ENCODE data around the gene DAAM1.

DAAM1 gene

DNA sequence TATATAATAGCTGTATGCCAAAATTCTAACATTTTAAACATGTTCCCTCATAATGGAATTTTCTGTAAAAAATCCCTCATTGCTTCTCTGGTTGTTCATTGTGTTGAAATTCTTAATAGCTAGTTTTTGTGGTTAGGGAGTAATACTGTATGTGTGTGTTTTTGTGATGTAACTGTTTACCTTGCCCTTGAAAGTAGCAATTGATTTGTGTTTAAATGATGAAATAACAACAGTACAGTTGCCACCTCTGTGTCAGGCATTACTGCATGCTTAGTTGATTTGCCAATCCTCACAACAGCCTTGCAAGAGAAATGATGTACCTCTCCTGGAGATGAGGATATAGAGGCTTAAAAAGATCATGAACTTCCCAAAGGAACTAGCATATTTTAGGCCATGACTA lies 94.9 kb downstream of the DAAM1 start:
- DNase-seq (ENCODE audit: low read depth in 3 of 3, low spot score in 1 of 3) = no peak

DNA sequence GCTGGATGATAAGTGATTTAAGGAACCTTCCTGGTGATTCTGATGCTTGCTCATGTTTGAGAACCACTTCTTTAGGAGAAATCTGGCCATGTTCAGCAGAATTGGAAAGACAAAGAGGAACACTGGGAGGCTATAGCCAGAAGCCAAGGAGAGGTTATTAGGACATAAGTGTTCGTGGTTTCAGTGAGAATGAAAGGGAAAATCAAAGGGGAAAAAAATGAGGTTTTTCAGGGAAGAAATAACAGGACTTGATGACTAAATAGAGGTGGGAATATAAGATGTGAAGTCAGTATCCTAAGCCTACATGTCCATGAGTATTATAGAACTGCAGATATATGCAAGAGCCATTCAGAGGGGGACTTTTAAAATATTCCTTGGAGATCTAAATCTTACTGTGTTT lies 95.6 kb downstream of the DAAM1 start:
- no peak for DNase-seq (ENCODE audit: low read depth in 3 of 3, low spot score in 1 of 3)

DNA sequence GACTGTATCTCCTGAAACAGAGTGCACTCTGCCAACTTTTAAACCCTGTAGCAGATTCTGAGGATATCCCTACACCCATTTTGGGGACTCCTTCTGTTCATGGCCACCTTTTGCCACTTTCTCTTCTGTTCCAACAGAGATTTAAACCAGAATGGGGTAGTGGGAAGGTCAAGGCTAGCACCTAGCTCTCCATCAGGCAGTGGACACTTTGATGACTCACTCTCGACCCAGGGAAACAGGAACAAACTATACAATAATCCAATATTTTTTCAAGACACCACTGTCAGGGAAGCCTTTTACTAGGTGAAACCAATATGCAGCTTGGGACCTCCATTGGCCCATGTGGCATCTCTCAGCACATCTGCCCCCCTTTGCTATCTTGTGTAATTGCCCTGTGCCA lies 103.6 kb downstream of the DAAM1 start:
- no peak for DNase-seq (ENCODE audit: low read depth in 3 of 3, low spot score in 1 of 3)

- no peak for DNase-seq (ENCODE audit: low read depth in 3 of 3, low spot score in 1 of 3)
Measured at GRCh38 chr14:59292921-59293534, 104.6 kb downstream of the DAAM1 start.

GRCh38 chr14:59293935-59294661 lies 105.6 kb downstream of the DAAM1 start:
- DNase-seq (ENCODE audit: low read depth in 3 of 3, low spot score in 1 of 3) = no peak

- no peak for DNase-seq (ENCODE audit: low read depth in 3 of 3, low spot score in 1 of 3)
Measured at GRCh38 chr14:59294662-59294992, 106.2 kb downstream of the DAAM1 start.

- DNase-seq (ENCODE audit: low read depth in 3 of 3, low spot score in 1 of 3) = no peak
Measured at GRCh38 chr14:59295951-59296350, 107.5 kb downstream of the DAAM1 start.

GRCh38 chr14:59296508-59296907 lies 108.0 kb downstream of the DAAM1 start:
- DNase-seq (ENCODE audit: low read depth in 3 of 3, low spot score in 1 of 3) = no peak

DNA sequence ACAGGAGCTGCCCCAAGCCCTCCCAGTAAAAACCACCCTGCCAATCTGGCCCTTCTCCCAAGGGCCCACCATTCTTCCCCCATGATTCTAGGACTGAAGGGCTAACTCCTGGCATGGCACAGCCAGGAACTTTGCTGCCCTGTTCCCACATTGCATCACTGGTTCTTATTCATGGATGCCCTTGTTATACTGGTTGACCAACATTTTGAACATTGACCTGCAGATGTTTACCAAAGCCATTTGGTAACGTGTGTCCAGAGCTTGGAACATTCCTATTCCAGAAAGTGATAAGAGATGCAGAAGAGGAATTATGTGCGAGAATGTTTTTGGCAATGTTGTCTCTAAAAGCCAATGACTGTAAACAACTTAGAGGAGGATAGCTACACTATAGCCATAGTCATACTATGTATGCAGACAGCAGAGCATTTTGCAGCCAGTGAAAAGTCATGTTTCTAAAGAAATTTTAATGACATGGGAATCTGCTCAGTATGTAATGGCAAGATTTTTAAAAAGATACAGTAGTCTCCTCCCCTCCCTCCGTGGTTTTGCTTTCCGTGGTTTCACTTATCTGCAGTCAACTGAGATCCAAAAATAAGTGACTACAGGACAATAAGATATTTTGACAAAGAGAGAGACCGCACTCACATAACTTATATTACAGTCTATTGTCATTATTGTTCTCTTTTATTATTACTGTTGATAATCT lies 108.8 kb downstream of the DAAM1 start:
- no peak for DNase-seq (ENCODE audit: low read depth in 3 of 3, low spot score in 1 of 3)

DNA sequence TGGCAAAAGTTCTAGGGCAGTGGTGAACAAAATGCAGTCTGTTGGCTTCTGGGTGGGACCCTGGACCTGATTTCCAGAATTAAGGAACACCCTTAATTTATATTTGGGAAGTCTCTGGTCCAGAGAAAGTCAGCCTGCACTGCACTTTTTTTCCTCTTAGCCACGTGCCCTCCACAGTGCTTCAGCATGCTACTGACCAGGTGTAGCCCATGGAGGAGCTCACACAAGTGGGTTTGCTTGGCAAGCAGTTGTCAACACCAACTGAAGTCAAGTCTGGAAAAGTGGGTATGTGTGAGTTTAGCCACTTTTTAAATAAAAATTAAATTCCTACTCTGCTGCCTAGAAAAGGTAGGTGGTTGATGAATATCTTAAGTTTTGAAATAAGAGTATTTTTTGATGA lies 111.3 kb downstream of the DAAM1 start:
- DNase-seq (ENCODE audit: low read depth in 3 of 3, low spot score in 1 of 3) = no peak

GRCh38 chr14:59301354-59301753 lies 112.9 kb downstream of the DAAM1 start:
- DNase-seq (ENCODE audit: low read depth in 3 of 3, low spot score in 1 of 3) = no peak

DNA sequence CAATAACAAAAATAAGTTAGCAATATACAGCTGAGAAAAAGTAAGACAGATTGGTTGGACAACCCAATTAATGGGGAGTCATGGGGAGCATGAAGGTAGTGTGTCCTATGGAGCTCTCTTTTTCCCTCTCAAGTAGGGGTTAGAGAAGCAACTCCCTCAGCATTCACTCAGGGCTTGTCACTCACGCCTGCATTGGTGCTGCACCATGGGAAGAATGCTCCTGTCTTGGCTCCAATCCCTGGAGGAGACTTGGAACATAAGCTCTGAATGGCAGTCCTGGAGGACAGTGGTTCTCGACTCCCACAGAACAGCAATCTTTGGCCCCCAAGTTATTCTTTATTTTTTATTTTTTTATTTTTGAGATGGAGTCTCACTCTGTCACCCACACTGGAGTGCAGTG lies 113.8 kb downstream of the DAAM1 start:
- DNase-seq (ENCODE audit: low read depth in 3 of 3, low spot score in 1 of 3) = no peak

GRCh38 chr14:59303216-59303615 lies 114.7 kb downstream of the DAAM1 start:
- no peak for DNase-seq (ENCODE audit: low read depth in 3 of 3, low spot score in 1 of 3)

DNA sequence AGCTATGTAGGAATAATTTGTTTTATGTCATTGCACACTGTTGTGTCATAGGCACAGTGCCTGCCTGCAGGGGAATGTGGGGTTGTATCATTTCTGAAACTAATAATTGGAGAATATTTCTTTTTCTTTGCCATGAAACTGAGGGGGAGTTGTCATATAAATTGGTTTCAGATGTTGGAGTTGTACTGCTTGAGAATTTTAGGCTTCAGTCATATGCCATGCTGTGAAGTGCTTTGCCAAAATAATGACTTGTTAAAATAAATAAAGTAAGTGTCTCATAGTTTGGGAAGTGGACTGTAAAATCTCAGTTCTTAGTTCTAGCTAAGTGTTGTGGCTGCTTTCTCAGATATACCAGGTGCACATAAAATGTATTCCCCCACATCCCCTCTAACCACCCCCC lies 116.8 kb downstream of the DAAM1 start:
- DNase-seq (ENCODE audit: low read depth in 3 of 3, low spot score in 1 of 3) = no peak

DNA sequence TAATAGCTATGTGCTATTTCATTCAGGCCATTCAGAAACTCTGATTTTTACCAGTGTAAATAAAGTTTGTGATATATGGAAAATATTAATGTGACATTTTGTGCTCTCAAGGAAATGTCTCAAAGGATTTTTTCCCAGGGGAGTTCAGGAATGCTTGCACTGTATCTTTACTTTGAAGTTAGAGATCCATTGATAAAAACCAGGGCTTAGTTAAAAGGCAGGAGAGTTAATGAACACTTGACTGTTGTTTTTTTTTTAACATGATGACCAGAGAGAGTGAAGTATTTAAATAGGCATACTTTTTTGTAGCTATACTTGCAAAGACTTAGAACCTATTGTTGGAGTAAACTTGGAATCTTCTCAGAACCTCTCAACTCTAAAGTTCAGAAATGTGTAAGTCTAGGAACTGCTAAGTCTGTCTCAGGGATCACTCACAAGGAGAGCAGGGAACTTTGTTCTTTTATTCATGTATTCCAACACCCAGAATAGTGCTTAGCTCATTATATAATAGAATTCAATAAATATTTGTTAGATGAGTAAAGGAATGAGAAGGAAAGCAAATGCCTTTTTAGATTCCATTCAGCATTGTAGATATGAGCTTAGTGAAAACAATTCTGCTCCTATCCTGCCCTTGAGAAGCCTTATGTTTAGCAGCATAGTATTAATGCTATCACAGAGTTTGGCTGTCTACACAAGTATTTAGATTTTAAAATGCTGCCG lies 117.5 kb downstream of the DAAM1 start:
- DNase-seq (ENCODE audit: low read depth in 3 of 3, low spot score in 1 of 3) = no peak

GRCh38 chr14:59306775-59307174 lies 118.3 kb downstream of the DAAM1 start:
- DNase-seq (ENCODE audit: low read depth in 3 of 3, low spot score in 1 of 3) = no peak

DNA sequence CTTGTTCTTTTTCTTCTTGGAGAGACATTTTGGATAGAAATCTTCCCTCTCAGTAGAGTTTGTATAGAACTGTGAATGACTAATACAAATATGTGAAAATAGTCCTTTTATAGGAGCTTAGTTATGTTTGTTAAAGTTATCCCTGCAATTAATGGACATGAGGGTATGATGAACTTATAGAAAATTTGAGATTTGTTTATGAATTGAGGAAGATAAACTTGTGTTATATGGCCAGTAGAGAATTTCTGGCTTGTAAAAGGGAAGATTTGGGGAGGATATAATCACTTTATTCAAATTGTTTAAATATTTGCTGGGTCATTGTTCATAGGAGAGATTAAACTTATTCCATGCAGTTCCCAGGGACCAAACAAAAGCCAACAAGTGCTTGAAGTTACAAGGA lies 119.6 kb downstream of the DAAM1 start:
- no peak for DNase-seq (ENCODE audit: low read depth in 3 of 3, low spot score in 1 of 3)

GRCh38 chr14:59308673-59309072 lies 120.2 kb downstream of the DAAM1 start:
- no peak for DNase-seq (ENCODE audit: low read depth in 3 of 3, low spot score in 1 of 3)

- no peak for DNase-seq (ENCODE audit: low read depth in 3 of 3, low spot score in 1 of 3)
Measured at GRCh38 chr14:59309291-59309900, 120.9 kb downstream of the DAAM1 start.

- DNase-seq (ENCODE audit: low read depth in 3 of 3, low spot score in 1 of 3) = no peak
Measured at GRCh38 chr14:59310633-59311032, 122.2 kb downstream of the DAAM1 start.

- no peak for DNase-seq (ENCODE audit: low read depth in 3 of 3, low spot score in 1 of 3)
Measured at GRCh38 chr14:59311723-59312122, 123.3 kb downstream of the DAAM1 start.
